Keratinocyte (primary cell): ENCODE results near the gene GSAP. TPM values are rescaled to one million over a fixed set of nuclear protein-coding genes. Genes with fewer than 3 reads are reported as not detected.

Experiments
- DNase-seq: peaks from one replicate; pipeline ENCODE4 v3.0.0-alpha.2; 2011; ENCODE audit warnings: low read depth, missing footprints, low spot score
- FAIRE-seq: peaks from 2 replicates; lab custom pipeline; 2011; peaks lifted over from hg19 to GRCh38; lab: Jason Lieb, UNC
- H2AFZ ChIP-seq: 2 replicates; pipeline ENCODE4 v1.6.0; 2012; ENCODE audit warnings: low read length, control low read depth, inconsistent platforms; ENCODE audit not compliant: control insufficient read depth
- H3K27ac ChIP-seq: 2 replicates; pipeline ENCODE4 v1.5.1; 2011; ENCODE audit warnings: low read length; ENCODE audit not compliant: control insufficient read depth, insufficient read depth
- H3K27me3 ChIP-seq: 3 replicates; pipeline ENCODE4 v1.6.0; 2011; ENCODE audit warnings: low read length; ENCODE audit not compliant: control insufficient read depth, insufficient read depth; ENCODE audit errors: extremely low read depth
- H3K36me3 ChIP-seq, 2 experiments: 2 replicates in 1 of 2; 3 replicates in 1 of 2; pipeline ENCODE4 v1.5.1; 2011; ENCODE audit warnings: low read length in 2 of 2, mild to moderate bottlenecking in 1 of 2; ENCODE audit not compliant: control insufficient read depth in 2 of 2, insufficient read depth in 2 of 2; ENCODE audit errors: extremely low read depth in 1 of 2
- H3K4me1 ChIP-seq: 3 replicates; pipeline ENCODE4 v1.5.1; 2011; ENCODE audit warnings: low read length; ENCODE audit not compliant: control insufficient read depth, insufficient read depth; ENCODE audit errors: extremely low read depth
- H3K4me2 ChIP-seq: 3 replicates; pipeline ENCODE4 v1.6.0; 2011; ENCODE audit warnings: low read depth, low read length; ENCODE audit not compliant: control insufficient read depth, insufficient read depth; ENCODE audit errors: extremely low read depth
- H3K4me3 ChIP-seq, 3 experiments: fragments of 200-600 bp in 1 of 3; sonication (generic) in 1 of 3; 2 replicates in 2 of 3; 3 replicates in 1 of 3; pipeline ENCODE4 v1.5.1; 2011 to 2016; ENCODE audit warnings: low read length in 3 of 3, mild to moderate bottlenecking in 3 of 3, control low read depth in 2 of 3, inconsistent platforms in 1 of 3, low read depth in 1 of 3, mixed read lengths in 1 of 3, mixed run types in 1 of 3, moderate library complexity in 1 of 3; ENCODE audit not compliant: control insufficient read depth in 2 of 3, insufficient read depth in 2 of 3; ENCODE audit errors: extremely low read depth in 1 of 3
- H3K79me2 ChIP-seq: 2 replicates; pipeline ENCODE4 v1.6.0; 2012; ENCODE audit warnings: low read length; ENCODE audit not compliant: control insufficient read depth, insufficient read depth
- H3K9ac ChIP-seq: 3 replicates; pipeline ENCODE4 v1.6.0; 2011; ENCODE audit warnings: low read length; ENCODE audit not compliant: control insufficient read depth, insufficient read depth; ENCODE audit errors: extremely low read depth
- H3K9me1 ChIP-seq: 3 replicates; pipeline ENCODE4 v1.6.0; 2011; ENCODE audit warnings: low read length; ENCODE audit not compliant: control insufficient read depth, insufficient read depth; ENCODE audit errors: extremely low read depth
- H3K9me3 ChIP-seq: 2 replicates; pipeline ENCODE4 v1.5.1; 2012; ENCODE audit warnings: low read depth, low read length; ENCODE audit not compliant: control insufficient read depth
- H4K20me1 ChIP-seq: 3 replicates; pipeline ENCODE4 v1.6.0; 2011; ENCODE audit warnings: low read length; ENCODE audit not compliant: control insufficient read depth, insufficient read depth; ENCODE audit errors: extremely low read depth
- EZH2 ChIP-seq: IDR thresholded peaks from one replicate; pipeline ENCODE4 v1.6.1; 2012; ENCODE audit warnings: inconsistent platforms, mild to moderate bottlenecking, low read length, moderate library complexity
- dilution Hi-C: fragments of 300-500 bp; cut with MboI; formaldehyde crosslinking; loops from one replicate; pipeline ENCODE4 v1.7.0; 2020; ENCODE audit warnings: low sequenced_read_pairs; ENCODE audit not compliant: extremely low pct_ligation_motif_present
- polyA plus RNA-seq, 5 experiments: library from polyadenylated mRNA; depleted of rRNA in 3 of 5; stranded (reverse) in 3 of 5; stranded (forward) in 1 of 5; unstranded in 1 of 5; fragments of >200 nt; gene quantifications; 1 replicate in 1 of 5; 2 replicates in 3 of 5; 3 replicates in 1 of 5; pipeline versions ENCODE4 v1.2.1 to v1.2.3, GENCODE V29; 2011 to 2012; ENCODE audit warnings: missing spikeins in 2 of 5, low read depth in 1 of 5, low replicate concordance in 1 of 5
- TF ChIP-seq, protein P1 (sequence below), 3 experiments: IDR thresholded peaks in 1 of 3; conservative IDR thresholded peaks in 1 of 3; optimal IDR thresholded peaks in 1 of 3; 2 replicates in 2 of 3; 3 replicates in 1 of 3; pipeline versions ENCODE3 to v1.5.1; 2011; ENCODE audit warnings: low read length in 3 of 3, mild to moderate bottlenecking in 3 of 3, moderate library complexity in 2 of 3, control low read depth in 1 of 3, inconsistent platforms in 1 of 3; ENCODE audit not compliant: insufficient read depth in 2 of 3; ENCODE audit errors: extremely low read depth in 1 of 3

Gene GSAP
- polyA plus RNA-seq, 1 donor (not counting 4 experiments of a cell fraction or from before 2014, with no cell fraction given): 5.4 TPM

DNA sequence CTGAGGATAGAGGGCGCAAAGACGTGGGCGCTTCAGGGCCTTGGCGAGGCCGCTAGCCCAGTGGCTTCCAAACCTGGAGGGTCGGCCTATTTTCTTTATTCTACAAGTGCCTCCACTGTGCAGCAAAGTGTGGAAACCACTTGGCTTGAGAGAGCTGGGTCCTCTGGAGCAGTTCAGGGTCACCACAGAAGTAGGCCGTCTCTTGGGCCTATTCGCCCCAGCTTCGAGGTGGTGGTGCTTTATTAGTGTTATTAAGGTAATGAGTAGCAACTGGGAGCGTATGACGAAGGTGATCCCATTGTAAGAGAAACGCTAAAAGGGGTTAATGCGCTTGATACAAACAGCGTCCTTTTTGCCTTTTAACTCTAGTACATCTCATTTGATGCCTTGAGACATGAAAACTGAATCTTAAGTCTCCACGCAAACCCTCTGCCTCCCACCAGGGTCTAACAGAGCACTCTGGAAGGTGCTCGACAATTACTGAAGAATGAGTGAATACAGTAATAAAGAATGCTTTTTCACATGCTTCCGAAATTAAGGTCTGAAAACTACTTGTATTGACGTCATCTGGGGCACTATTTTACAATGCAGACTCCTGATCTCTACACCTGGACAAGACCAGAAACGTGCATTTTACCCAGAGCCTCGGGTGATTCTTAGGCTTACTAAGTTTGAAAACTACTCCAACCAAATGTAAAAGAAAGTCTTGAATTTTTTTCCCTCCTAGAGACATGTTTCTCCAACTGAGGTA is 647 bp upstream of the GSAP start:
- Histone ChIP-seq H3K9ac (peak overlapping the region; percentile 86), H3K4me2 (peak overlapping the region; percentile 93), H2AFZ (peak overlapping the region; percentile 93), H3K27ac (peak overlapping the region; percentile 56), H3K4me1 (peaks cover 14% of the 10 kb centered on the region), H3K27me3 (no peaks in the 10 kb centered on the region), H3K36me3 (no peaks in the 10 kb centered on the region), H3K9me3 (no peaks in the 10 kb centered on the region), H3K9me1 (no peaks in the 10 kb centered on the region), H4K20me1 (no peaks in the 10 kb centered on the region), H3K79me2 (no peaks in the 10 kb centered on the region), H3K4me3 (peak overlapping the region; percentile 48 to 76 (median 63))
- DNase-seq (no peak), FAIRE-seq (peak; percentile 49)
- TF ChIP-seq, protein P1, sequence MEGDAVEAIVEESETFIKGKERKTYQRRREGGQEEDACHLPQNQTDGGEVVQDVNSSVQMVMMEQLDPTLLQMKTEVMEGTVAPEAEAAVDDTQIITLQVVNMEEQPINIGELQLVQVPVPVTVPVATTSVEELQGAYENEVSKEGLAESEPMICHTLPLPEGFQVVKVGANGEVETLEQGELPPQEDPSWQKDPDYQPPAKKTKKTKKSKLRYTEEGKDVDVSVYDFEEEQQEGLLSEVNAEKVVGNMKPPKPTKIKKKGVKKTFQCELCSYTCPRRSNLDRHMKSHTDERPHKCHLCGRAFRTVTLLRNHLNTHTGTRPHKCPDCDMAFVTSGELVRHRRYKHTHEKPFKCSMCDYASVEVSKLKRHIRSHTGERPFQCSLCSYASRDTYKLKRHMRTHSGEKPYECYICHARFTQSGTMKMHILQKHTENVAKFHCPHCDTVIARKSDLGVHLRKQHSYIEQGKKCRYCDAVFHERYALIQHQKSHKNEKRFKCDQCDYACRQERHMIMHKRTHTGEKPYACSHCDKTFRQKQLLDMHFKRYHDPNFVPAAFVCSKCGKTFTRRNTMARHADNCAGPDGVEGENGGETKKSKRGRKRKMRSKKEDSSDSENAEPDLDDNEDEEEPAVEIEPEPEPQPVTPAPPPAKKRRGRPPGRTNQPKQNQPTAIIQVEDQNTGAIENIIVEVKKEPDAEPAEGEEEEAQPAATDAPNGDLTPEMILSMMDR (optimal IDR thresholded peaks at IDR 0.05 in 1 of 3, IDR thresholded peaks at IDR 0.05 in 1 of 3, conservative IDR thresholded peaks at IDR 0.05 in 1 of 3; ENCODE audit: extremely low read depth in 1 of 3, insufficient read depth in 2 of 3, low read length in 3 of 3): peak in 1 of 3 experiments; percentile 20
- TF ChIP-seq EZH2: no peak
- dilution Hi-C loops: no loop called here

DNA sequence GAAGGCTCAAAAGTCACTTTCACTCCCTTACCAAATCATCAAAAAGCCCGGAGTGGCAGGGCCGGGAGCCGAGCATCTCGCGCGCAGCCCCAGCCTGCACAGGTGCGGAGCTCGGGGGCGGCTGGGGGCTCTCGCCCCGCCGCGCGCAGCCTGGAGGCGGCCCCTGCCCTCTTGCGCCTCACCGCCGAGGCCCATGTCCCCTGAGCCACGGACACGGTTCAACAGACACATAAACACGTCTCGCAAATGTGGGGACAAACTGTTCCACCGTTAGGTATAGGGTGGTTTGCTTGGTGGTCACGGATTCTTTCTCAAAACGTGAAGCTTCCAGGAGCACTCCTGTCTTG is 700 bp downstream of the GSAP start:
- Histone ChIP-seq H3K79me2 (no peaks in the 10 kb centered on the region), H3K9me3 (no peaks in the 10 kb centered on the region), H3K4me1 (peaks cover 23% of the 10 kb centered on the region), H3K36me3 (no peaks in the 10 kb centered on the region), H3K9me1 (no peaks in the 10 kb centered on the region), H3K4me2 (peak overlapping the region; percentile 93), H2AFZ (peak overlapping the region; percentile 88), H3K27me3 (no peaks in the 10 kb centered on the region), H3K27ac (peak overlapping the region; percentile 59), H3K9ac (peak overlapping the region; percentile 86), H4K20me1 (no peaks in the 10 kb centered on the region), H3K4me3 (peak overlapping the region; percentile 48 to 81 (median 63))
- no peak for TF ChIP-seq EZH2
- TF ChIP-seq, protein P1 (optimal IDR thresholded peaks at IDR 0.05 in 1 of 3, IDR thresholded peaks at IDR 0.05 in 1 of 3, conservative IDR thresholded peaks at IDR 0.05 in 1 of 3; ENCODE audit: extremely low read depth in 1 of 3, insufficient read depth in 2 of 3, low read length in 3 of 3): no peak
- FAIRE-seq: no peak
- dilution Hi-C loops: no loop called here
- no peak for DNase-seq
